ENCODE results near the gene MYEF2.

MYEF2 gene

DNA sequence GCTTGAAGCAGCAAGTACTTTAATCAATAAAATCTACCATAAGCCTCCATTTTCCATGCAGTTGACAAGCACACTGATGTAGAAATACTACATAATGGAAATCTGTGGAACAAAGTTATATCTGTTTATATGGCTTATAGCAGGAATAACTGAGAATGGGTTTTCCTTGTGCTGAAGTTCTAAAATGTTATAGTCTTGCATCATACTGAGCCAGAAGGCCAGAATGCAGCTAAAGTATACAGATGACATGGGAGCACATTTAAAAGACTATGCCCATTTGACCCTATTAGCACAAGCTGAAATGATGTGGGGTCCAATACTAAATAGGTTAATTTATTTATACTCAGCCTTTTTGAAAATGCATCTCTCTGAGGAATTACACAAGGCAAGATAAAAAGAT, 32.2 kb downstream of the MYEF2 start:
- no peak for DNase-seq (ENCODE audit: low read depth)

GRCh38 chr15:48144889-48145288, 33.2 kb downstream of the MYEF2 start:
- DNase-seq (ENCODE audit: low read depth), result no peak

DNA sequence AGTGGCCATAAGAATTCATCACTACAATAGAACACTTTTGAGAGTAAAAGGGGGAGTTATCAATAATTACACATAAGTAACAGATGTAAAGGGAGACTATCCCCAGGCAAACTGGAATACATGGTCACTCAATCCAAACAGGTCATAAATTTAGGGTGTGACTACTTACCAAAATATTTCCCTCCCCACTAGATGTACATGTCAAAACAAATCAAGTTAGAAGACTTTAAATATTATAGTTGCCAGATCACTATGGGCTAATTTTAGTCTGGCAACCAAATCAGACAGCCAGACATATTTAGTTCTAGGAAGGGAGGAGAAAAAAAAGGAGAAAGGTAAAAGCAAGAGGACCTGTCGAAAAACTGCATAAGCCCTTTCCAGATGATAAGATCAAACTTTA, 34.2 kb downstream of the MYEF2 start:
- DNase-seq (ENCODE audit: low read depth), result no peak

DNA sequence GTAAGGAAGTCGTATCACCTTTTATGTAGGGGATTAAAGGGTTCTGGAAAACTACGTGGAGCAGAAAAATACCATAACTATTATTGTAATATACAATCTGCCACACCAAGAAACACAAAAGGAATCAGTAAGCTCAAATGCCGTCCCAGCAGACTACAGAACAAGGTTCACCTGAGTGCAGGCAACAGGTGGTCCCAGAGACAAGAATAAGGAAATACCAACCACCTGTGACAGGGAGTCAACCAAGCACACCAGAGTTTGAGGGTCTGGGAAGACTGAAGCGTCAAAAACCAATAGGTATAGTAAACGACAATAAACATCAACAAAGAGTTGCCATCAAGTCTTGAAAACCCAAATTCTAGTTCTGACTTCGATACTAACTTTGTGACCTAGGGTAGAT, 45.2 kb downstream of the MYEF2 start:
- DNase-seq (ENCODE audit: low read depth), result no peak

GRCh38 chr15:48131324-48131723, 46.8 kb downstream of the MYEF2 start:
- DNase-seq (ENCODE audit: low read depth), result no peak

DNA sequence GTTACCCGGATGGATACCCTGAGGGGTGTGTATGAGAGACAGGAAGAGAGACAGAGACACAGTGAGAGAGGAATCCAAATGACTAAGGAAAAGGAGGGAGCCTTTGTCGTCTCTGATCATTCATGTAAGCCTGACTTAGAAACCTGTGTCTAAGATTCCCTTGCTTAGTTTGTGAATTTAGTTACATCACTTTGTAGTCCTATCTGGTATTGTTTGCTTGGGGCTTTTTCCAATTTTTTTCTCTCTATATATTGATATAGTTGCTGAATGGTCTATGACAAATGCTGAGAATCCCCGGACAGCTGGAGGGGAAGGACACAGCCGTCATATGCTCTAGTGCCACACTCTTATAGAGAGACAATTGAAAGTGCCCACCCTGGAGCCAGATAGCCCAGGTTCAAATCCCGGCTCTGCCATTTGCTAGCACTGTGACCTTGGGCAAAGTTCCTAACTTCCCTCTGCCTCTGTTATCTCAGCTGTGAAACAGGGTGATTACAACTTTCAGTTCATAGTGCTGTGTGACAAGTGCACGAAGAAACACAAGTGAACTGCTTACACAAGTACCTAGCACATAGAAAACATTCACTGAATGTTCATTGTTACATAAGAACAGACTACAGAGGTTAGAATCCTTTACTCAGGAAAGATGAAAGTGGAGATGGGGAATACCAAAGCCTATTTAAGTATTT, 51.3 kb downstream of the MYEF2 start:
- DNase-seq (ENCODE audit: low read depth), result no peak

DNA sequence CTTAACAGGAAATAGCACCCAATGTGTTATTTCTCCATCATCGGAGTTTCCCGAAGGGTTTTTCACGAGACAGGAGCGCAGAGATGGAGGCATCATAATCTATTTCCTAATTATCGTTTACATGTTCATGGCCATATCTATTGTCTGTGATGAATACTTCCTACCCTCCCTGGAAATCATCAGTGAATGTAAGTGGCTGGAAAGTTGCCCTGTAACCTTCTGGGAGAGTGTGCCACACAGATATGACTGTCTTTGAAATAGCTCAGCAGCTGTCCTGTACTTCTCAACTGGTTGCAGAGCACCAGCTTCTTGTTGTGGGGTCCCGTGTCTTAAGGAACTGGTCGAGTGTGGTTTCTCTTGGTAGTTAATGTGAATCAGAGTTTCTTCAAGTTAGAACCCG, 56.2 kb downstream of the MYEF2 start:
- DNase-seq (ENCODE audit: low read depth), result no peak

GRCh38 chr15:48120745-48121144, 57.4 kb downstream of the MYEF2 start, which contains the start of gene SLC24A5:
SLC24A5 (plus strand) TSS chr15:48120990; CDS start chr15:48121045, 55 bp downstream.
- no peak for DNase-seq (ENCODE audit: low read depth)

- no peak for DNase-seq (ENCODE audit: low read depth)
Observed at GRCh38 chr15:48119277-48119676, 58.8 kb downstream of the MYEF2 start.

DNA sequence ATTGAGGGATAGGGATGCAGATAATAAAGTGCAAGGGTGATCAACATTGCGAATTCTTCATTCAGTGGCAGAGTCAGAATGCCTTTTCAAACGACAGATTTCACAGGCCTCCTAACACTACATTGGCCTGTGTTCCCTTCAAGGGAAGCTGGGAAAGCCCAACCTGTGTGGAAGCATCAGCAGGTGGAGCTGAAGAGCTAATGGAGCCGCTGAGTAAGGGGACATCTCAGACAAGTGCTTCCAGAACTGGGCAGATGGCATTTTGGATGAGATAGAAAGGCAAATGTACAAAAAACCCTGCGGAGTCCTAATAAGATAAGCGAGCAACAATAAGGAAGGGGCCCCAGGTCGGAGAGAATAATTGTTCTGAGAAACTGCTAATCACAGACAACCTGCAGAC, 65.9 kb downstream of the MYEF2 start:
- no peak for DNase-seq (ENCODE audit: low read depth)

GRCh38 chr15:48109856-48110531, 68.1 kb downstream of the MYEF2 start:
- DNase-seq (ENCODE audit: low read depth), result no peak

DNA sequence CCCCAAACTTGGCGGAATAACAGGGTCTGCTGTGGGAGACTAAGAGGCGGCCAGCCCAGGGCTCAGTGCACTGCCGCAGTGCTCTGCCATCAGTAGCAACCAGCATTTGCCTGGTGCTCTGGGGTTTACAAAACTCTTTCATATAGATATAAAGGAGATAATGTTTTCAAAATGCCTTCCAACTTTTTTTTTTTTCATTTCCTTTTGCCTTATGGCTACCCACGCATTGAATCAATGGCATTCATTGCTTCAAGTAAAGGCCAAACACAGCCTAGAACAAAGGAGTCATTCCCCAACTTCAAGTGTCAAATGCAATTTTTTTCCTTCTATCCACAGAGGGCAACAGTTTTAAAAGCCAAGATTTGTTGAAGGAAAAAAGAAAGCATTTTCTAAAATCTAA, 68.9 kb downstream of the MYEF2 start:
- no peak for DNase-seq (ENCODE audit: low read depth)

DNA sequence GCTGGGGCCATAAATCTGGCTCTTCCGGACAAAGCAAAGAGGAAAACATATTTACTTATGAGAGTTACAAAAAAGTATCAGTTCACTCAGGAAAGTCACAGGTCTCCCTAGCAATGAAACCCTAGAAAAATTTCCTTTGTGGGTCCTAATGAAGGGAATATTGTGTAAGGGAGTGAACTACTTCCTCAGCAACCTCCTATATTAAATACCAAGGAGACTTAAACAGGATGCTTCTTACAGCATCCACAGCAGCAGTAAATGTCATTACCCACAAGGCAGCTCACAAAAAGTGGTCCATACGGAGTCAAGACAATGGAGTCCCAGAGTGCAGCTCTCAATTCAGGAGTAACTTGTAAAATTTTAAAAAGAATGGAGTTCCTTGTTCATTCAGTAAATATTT, 72.2 kb downstream of the MYEF2 start:
- no peak for DNase-seq (ENCODE audit: low read depth)

- no peak for DNase-seq (ENCODE audit: low read depth)
Observed at GRCh38 chr15:48103647-48104046, 74.4 kb downstream of the MYEF2 start.

DNA sequence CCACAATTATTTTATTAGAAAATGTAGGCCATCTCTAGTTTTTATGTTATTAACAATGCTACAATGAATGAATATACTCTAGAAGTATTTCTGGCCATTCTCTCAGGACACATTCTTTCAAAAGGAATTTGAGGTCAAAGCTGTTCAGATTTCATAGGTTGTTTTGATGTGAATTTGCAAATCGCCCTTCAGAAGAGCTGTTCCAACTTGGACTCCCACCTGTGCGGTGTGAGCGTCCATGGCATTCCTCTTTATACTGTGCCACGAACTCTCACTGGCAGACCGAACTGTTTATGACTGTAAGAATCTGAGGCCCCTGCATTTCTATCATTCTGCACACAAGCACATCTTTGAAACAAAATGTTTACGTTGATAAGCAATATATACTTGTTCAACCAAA, 75.9 kb downstream of the MYEF2 start:
- no peak for DNase-seq (ENCODE audit: low read depth)

- no peak for DNase-seq (ENCODE audit: low read depth)
Observed at GRCh38 chr15:48101376-48101961, 76.6 kb downstream of the MYEF2 start.

GRCh38 chr15:48097264-48097663, 80.8 kb downstream of the MYEF2 start:
- DNase-seq (ENCODE audit: low read depth), result no peak

DNA sequence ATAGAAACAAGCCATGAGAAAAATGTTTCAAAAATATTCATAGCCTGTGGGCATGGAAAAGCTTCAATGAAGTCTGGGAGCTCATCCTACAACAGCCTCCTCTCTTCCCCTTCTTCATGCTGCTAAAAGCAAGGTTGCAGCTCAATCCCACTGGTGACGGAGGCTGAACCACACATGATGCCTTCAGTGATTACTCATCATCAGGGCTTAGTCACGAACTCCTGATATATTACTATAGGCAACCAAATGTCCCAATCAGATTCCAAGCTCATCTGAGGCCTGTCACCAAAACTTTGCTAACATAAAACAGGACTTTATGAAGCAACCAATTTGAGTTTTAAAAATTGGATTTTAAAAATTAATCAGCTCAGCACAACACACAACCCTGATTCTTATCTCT, 81.3 kb downstream of the MYEF2 start:
- no peak for DNase-seq (ENCODE audit: low read depth)

GRCh38 chr15:48096355-48096786, 81.7 kb downstream of the MYEF2 start:
- no peak for DNase-seq (ENCODE audit: low read depth)

GRCh38 chr15:48091522-48091921, 86.6 kb downstream of the MYEF2 start:
- no peak for DNase-seq (ENCODE audit: low read depth)

DNA sequence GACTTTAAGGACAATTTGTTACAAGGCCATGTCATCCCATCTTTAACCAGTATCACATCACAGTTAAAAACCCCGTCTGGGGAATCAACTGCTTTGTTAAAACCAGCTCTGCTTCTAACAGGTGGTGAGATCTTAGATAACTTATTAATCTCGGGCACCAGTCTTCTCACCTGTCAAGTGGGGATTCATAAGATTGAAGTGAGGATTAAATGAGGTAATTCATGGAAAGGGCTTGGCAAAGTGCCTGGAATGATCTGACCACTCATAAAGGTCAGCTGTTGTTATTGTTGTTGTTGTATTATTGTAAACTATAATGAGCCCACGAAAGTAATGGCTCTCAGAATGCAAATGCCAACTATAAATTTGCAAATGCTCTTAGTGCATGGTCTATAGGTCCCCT, 87.4 kb downstream of the MYEF2 start:
- no peak for DNase-seq (ENCODE audit: low read depth)

GRCh38 chr15:48090115-48090514, 88.0 kb downstream of the MYEF2 start:
- DNase-seq (ENCODE audit: low read depth), result no peak

- DNase-seq (ENCODE audit: low read depth), result no peak
Observed at GRCh38 chr15:48089702-48090101, 88.4 kb downstream of the MYEF2 start.

DNA sequence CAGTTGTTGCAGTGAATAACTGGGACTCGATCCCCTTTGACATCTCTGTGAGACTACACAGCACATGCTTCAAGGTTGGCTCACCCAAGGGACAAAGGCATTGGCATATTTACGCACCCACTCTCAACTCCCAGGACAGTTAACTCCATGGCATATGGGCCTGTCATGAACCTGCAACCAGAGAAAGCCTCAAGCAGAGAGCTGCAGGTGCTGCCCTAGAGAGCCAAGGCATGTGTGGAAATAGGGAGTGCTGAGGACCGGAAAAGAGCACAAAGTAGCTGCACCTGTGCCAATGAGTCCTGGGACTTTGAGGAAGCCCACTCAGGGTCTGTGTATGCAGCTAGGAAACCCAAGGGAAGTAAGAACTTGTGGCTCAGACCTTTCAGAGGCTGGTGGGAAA, 90.3 kb downstream of the MYEF2 start:
- DNase-seq (ENCODE audit: low read depth), result no peak
